ENCODE measurements around the gene USP53.

DNA sequence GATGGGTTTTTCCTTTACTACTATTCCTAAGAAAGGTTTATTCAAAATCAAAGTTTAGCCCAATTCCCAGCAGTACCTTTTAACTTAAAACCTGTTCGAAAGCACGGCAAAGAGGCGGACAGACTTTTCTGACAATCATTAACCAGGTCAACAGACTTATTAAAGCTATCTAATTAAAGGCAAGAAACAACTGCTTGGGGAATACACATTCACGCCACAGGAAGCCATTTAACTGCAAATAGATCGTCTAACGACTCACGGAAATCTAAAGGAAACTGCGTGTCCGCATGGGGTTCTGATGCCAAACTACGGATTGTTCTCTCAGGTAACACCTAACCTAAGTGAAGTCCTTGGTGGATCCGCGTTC, 663 bp upstream of the USP53 start:
- TF ChIP-seq, protein P1, sequence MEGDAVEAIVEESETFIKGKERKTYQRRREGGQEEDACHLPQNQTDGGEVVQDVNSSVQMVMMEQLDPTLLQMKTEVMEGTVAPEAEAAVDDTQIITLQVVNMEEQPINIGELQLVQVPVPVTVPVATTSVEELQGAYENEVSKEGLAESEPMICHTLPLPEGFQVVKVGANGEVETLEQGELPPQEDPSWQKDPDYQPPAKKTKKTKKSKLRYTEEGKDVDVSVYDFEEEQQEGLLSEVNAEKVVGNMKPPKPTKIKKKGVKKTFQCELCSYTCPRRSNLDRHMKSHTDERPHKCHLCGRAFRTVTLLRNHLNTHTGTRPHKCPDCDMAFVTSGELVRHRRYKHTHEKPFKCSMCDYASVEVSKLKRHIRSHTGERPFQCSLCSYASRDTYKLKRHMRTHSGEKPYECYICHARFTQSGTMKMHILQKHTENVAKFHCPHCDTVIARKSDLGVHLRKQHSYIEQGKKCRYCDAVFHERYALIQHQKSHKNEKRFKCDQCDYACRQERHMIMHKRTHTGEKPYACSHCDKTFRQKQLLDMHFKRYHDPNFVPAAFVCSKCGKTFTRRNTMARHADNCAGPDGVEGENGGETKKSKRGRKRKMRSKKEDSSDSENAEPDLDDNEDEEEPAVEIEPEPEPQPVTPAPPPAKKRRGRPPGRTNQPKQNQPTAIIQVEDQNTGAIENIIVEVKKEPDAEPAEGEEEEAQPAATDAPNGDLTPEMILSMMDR (tag by site-specific recombination; IDR thresholded peaks at IDR 0.05), result no peak
- no peak for TF ChIP-seq ZNF777 (tag by site-specific recombination; IDR thresholded peaks at IDR 0.05; ENCODE audit: borderline replicate concordance)
- TF ChIP-seq ZSCAN30 (tag by site-specific recombination; IDR thresholded peaks at IDR 0.05), result no peak
- TF ChIP-seq, protein P2, sequence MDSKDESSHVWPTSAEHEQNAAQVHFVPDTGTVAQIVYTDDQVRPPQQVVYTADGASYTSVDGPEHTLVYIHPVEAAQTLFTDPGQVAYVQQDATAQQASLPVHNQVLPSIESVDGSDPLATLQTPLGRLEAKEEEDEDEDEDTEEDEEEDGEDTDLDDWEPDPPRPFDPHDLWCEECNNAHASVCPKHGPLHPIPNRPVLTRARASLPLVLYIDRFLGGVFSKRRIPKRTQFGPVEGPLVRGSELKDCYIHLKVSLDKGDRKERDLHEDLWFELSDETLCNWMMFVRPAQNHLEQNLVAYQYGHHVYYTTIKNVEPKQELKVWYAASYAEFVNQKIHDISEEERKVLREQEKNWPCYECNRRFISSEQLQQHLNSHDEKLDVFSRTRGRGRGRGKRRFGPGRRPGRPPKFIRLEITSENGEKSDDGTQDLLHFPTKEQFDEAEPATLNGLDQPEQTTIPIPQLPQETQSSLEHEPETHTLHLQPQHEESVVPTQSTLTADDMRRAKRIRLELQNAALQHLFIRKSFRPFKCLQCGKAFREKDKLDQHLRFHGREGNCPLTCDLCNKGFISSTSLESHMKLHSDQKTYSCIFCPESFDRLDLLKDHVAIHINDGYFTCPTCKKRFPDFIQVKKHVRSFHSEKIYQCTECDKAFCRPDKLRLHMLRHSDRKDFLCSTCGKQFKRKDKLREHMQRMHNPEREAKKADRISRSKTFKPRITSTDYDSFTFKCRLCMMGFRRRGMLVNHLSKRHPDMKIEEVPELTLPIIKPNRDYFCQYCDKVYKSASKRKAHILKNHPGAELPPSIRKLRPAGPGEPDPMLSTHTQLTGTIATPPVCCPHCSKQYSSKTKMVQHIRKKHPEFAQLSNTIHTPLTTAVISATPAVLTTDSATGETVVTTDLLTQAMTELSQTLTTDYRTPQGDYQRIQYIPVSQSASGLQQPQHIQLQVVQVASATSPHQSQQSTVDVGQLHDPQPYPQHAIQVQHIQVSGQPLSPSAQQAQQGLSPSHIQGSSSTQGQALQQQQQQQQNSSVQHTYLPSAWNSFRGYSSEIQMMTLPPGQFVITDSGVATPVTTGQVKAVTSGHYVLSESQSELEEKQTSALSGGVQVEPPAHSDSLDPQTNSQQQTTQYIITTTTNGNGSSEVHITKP (tag by site-specific recombination; IDR thresholded peaks at IDR 0.05), result no peak
- TF ChIP-seq, protein P3, sequence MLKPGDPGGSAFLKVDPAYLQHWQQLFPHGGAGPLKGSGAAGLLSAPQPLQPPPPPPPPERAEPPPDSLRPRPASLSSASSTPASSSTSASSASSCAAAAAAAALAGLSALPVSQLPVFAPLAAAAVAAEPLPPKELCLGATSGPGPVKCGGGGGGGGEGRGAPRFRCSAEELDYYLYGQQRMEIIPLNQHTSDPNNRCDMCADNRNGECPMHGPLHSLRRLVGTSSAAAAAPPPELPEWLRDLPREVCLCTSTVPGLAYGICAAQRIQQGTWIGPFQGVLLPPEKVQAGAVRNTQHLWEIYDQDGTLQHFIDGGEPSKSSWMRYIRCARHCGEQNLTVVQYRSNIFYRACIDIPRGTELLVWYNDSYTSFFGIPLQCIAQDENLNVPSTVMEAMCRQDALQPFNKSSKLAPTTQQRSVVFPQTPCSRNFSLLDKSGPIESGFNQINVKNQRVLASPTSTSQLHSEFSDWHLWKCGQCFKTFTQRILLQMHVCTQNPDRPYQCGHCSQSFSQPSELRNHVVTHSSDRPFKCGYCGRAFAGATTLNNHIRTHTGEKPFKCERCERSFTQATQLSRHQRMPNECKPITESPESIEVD (tag by site-specific recombination; IDR thresholded peaks at IDR 0.05), result no peak
- TF ChIP-seq, protein P4, sequence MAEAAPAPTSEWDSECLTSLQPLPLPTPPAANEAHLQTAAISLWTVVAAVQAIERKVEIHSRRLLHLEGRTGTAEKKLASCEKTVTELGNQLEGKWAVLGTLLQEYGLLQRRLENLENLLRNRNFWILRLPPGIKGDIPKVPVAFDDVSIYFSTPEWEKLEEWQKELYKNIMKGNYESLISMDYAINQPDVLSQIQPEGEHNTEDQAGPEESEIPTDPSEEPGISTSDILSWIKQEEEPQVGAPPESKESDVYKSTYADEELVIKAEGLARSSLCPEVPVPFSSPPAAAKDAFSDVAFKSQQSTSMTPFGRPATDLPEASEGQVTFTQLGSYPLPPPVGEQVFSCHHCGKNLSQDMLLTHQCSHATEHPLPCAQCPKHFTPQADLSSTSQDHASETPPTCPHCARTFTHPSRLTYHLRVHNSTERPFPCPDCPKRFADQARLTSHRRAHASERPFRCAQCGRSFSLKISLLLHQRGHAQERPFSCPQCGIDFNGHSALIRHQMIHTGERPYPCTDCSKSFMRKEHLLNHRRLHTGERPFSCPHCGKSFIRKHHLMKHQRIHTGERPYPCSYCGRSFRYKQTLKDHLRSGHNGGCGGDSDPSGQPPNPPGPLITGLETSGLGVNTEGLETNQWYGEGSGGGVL (tag by site-specific recombination; IDR thresholded peaks at IDR 0.05), result no peak
- TF ChIP-seq, protein P5, sequence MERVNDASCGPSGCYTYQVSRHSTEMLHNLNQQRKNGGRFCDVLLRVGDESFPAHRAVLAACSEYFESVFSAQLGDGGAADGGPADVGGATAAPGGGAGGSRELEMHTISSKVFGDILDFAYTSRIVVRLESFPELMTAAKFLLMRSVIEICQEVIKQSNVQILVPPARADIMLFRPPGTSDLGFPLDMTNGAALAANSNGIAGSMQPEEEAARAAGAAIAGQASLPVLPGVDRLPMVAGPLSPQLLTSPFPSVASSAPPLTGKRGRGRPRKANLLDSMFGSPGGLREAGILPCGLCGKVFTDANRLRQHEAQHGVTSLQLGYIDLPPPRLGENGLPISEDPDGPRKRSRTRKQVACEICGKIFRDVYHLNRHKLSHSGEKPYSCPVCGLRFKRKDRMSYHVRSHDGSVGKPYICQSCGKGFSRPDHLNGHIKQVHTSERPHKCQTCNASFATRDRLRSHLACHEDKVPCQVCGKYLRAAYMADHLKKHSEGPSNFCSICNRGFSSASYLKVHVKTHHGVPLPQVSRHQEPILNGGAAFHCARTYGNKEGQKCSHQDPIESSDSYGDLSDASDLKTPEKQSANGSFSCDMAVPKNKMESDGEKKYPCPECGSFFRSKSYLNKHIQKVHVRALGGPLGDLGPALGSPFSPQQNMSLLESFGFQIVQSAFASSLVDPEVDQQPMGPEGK (tag by site-specific recombination; IDR thresholded peaks at IDR 0.05), result no peak
